Fibroblast of villous mesenchyme (primary cell): Measurements from ENCODE around the gene SMLR1. TPM values are rescaled to one million over a fixed set of nuclear protein-coding genes. Genes with fewer than 3 reads are reported as not detected.

Experiments
- DNase-seq: peaks from one replicate; pipeline ENCODE4 v3.0.0-alpha.2; 2010; ENCODE audit warnings: low read depth
- H3K4me3 ChIP-seq: 2 replicates; pipeline ENCODE4 v1.5.1; 2011; ENCODE audit warnings: low read depth, mild to moderate bottlenecking, low read length
- total RNA-seq: library from RNA; depleted of rRNA; stranded (reverse); fragments of >200 nt; gene quantifications from 2 replicates; pipeline ENCODE4 v1.2.3, GENCODE V29; 2012
- TF ChIP-seq, protein P1 (sequence below): IDR thresholded peaks from 2 replicates; pipeline ENCODE4 v1.5.1; 2012; ENCODE audit warnings: low read depth, mild to moderate bottlenecking, low read length; ENCODE audit not compliant: insufficient read depth

Gene SMLR1
- total RNA-seq, 1 donor = not detected

DNA sequence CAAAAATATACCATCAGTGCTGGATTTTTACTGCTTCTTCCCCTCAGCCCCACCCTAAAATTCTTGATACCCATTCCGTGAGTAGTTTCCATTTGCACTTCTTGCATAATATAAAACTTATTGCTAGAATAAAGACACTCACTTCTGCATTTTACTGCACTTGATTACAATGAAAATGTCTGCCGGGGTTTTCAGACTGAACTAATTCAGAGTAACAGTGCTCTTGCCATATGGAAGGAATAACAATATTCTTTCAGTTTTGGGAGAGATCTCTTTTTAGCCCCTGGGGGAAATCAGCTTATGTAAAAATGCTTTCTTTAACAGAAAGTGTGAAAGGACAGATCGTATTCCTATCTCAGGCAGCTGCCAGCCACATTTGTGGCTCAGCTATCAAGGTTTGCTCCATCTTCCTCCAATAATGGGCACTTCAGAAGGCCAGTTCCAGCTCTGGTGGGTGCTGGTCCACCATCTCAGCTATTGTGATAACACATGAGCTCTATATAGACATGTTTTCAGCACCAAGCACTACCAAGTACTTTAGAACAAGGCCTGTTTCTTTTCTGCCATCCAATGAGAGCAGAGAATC, 8.9 kb downstream of the SMLR1 start:
- no peak overlapping the region for H3K4me3 ChIP-seq

DNA sequence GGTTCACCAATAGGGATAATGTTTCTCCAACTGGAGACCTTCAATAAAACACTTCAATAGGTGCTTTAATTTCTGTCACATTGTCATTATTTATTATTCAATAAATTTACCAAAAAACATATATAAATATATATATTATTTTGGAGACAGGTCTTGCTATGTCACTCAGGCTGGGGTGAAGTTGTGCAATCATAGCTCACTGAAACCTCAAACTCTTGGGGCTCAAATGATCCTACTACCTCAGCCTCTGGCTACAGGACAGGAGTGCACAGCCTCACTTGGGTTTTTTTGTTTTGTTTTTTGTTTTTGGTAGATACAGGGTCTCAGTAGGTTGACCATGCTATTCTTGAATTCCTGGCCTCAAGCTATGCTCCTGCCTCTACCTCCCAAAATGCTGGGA, 9.9 kb downstream of the SMLR1 start:
- no peak for DNase-seq
- TF ChIP-seq, protein P1, sequence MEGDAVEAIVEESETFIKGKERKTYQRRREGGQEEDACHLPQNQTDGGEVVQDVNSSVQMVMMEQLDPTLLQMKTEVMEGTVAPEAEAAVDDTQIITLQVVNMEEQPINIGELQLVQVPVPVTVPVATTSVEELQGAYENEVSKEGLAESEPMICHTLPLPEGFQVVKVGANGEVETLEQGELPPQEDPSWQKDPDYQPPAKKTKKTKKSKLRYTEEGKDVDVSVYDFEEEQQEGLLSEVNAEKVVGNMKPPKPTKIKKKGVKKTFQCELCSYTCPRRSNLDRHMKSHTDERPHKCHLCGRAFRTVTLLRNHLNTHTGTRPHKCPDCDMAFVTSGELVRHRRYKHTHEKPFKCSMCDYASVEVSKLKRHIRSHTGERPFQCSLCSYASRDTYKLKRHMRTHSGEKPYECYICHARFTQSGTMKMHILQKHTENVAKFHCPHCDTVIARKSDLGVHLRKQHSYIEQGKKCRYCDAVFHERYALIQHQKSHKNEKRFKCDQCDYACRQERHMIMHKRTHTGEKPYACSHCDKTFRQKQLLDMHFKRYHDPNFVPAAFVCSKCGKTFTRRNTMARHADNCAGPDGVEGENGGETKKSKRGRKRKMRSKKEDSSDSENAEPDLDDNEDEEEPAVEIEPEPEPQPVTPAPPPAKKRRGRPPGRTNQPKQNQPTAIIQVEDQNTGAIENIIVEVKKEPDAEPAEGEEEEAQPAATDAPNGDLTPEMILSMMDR = no peak
- no peak overlapping the region for H3K4me3 ChIP-seq

More for the DNA sequence above, 8.9 kb downstream of the SMLR1 start:
- DNase-seq = no peak
- TF ChIP-seq, protein P1 = no peak

DNA sequence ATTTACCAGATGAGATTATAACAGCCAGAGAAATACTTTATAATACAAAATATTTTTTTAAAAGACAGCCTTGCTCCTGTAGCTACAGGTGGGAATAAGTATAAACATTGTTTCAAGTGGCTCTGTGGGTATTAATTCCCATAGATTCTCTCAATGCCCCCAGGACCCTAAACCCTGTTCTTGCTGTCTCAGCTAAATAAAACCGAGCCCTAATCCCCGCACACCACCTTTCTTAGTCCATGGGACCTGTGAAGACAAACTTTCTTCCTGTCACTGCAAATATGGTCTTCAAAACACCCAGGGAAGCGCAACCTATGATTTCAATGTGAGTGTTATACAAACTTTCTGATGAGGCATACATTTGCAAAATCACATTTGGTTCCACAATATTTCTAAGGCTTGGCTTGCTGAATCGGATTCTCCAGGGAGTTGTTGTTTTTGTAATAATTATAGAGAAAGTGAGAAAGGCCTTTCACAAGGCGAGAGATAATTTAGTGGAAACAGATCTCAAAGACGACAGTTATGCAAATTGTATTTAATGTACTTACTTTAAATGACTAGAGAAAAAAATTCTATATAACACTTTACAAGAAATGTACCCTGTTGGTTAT, 11.1 kb downstream of the SMLR1 start:
- no peak for DNase-seq
- TF ChIP-seq, protein P1 = no peak
- no peak overlapping the region for H3K4me3 ChIP-seq

DNA sequence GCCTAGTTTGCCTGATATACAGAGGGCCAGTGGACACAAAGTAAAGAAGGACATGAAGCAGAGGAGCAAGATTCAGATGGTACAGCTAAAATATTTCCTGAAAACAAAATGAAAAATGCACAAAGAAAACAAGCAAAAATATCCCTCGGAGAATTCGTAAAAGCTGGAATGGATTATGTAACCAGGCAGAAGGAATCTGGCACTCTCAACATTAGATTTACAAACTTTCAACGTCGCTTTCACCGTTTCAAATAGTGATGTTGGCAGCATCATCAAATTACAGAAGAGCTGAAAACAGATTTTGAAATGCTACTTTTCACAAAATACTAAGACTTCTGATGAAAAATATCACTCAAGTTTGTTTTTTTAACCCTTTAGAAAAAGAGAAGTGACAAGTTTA, 11.7 kb downstream of the SMLR1 start:
- H3K4me3 ChIP-seq = no peak overlapping the region
- TF ChIP-seq, protein P1 = no peak
- no peak for DNase-seq

DNA sequence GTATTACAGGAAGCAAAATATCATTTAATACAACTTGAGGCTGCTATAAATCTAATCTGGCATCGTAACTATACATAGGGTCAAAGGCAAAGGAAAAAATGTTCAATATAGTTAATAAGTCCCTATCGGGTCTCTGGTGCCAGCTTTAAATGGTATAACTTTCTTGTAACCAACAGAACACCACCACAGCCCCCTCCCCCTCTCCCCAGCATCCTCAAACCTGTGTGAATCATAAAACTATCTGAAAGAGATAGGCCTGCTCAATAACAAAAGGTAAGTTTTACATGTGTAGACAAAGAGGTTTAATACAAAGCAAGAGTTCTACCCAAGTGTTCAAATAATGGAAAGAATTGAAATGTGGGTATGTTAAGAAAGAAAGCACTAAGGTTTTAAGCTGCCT, 12.2 kb downstream of the SMLR1 start:
- TF ChIP-seq, protein P1 = no peak
- H3K4me3 ChIP-seq = no peak overlapping the region
- no peak for DNase-seq

DNA sequence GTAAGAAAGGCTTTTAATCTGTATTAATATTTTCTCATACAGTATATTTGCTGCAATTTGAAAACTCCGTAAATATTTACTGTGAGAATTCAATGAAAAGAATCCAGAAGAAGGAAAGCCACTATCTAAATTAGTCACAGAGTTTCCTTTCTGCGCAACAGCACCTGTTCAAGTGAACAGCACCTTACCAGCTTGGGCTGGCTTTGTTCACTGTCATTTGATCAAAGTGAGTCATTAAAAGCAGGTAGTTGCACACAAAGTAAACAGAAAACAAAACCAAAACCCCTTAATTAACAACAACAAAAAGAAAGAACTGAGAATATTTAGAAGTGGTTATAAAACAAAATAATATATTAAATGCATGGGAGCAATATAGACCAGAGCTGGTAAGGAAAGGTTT, 12.8 kb downstream of the SMLR1 start:
- no peak for DNase-seq
- no peak overlapping the region for H3K4me3 ChIP-seq
- TF ChIP-seq, protein P1 = no peak
